IMR-90 (cell line): Measurements from ENCODE around the gene GAB1. TPM values are rescaled to one million over a fixed set of nuclear protein-coding genes. Genes with fewer than 3 reads are reported as not detected.

Experiments used
- ATAC-seq: fragments of 200-7000 bp; cut with Tn5 transposase; 2 replicates; pipeline ENCODE4 v1.9.1; 2020; ENCODE audit warnings: low read depth, mild to moderate bottlenecking, moderate library complexity
- BruUV-seq: library from RNA; stranded (reverse); fragments of 400-500 nt; replicated peaks from 2 replicates; lab custom pipeline; 2021; lab: Mats Ljungman, UMichigan
- CTCF ChIA-PET: fragments of 300-600 bp; formaldehyde crosslinking; extraction: SDS; loops from one replicate; lab custom pipeline; 2021; ENCODE audit warnings: antibody characterized with exemption; lab: Yijun Ruan, JAX
- POLR2A ChIA-PET: fragments of 300-600 bp; sonication (Branson Sonifier 250); formaldehyde crosslinking; loops from one replicate; lab custom pipeline; 2022; ENCODE audit warnings: antibody characterized with exemption; ENCODE audit not compliant: unreplicated experiment; lab: Charles Lee
- DNase-seq: peaks from one replicate; pipeline ENCODE4 v3.0.0; 2013
- H2AFZ ChIP-seq: replicated peaks from 2 replicates; pipeline ENCODE3; 2013; ENCODE audit warnings: low read length, mild to moderate bottlenecking; ENCODE audit not compliant: poor library complexity
- H2AK5ac ChIP-seq: 2 replicates; pipeline ENCODE4 v1.6.1; 2013; ENCODE audit warnings: low read depth, low read length, inconsistent platforms
- H2AK9ac ChIP-seq: replicated peaks from 2 replicates; pipeline ENCODE3; 2013; ENCODE audit warnings: mild to moderate bottlenecking, low read depth, low read length, moderate library complexity; ENCODE audit not compliant: poor library complexity
- H2BK120ac ChIP-seq: 2 replicates; pipeline ENCODE4 v1.6.1; 2013; ENCODE audit warnings: low read depth, low read length, inconsistent platforms
- H2BK15ac ChIP-seq: 3 replicates; pipeline ENCODE4 v1.6.1; 2013; ENCODE audit warnings: low read depth, low read length, inconsistent platforms
- H2BK20ac ChIP-seq: 2 replicates; pipeline ENCODE4 v1.6.1; 2013; ENCODE audit warnings: low read depth, mild to moderate bottlenecking, inconsistent platforms, low read length, moderate library complexity
- H2BK5ac ChIP-seq: 2 replicates; pipeline ENCODE4 v1.6.1; 2013; ENCODE audit warnings: mild to moderate bottlenecking, low read depth, low read length, inconsistent platforms; ENCODE audit not compliant: poor library complexity, severe bottlenecking
- H3K14ac ChIP-seq: replicated peaks from 2 replicates; pipeline ENCODE4 v1.6.1; 2013; ENCODE audit warnings: low read depth, low read length, inconsistent platforms
- H3K18ac ChIP-seq: 2 replicates; pipeline ENCODE4 v1.6.1; 2013; ENCODE audit warnings: low read depth, low read length, control low read depth
- H3K23ac ChIP-seq: 2 replicates; pipeline ENCODE4 v1.6.1; 2013; ENCODE audit warnings: low read depth, low read length, inconsistent platforms
- H3K27ac ChIP-seq: 2 replicates; pipeline ENCODE4 v1.5.1; 2013; ENCODE audit warnings: mild to moderate bottlenecking, control low read depth, low read length; ENCODE audit not compliant: insufficient read depth
- H3K27me3 ChIP-seq: 2 replicates; pipeline ENCODE4 v1.6.1; 2013; ENCODE audit warnings: low read length; ENCODE audit not compliant: control insufficient read depth, insufficient read depth
- H3K36me3 ChIP-seq: 2 replicates; pipeline ENCODE4 v1.6.1; 2013; ENCODE audit warnings: low read length, mixed read lengths; ENCODE audit not compliant: control insufficient read depth, insufficient read depth
- H3K4ac ChIP-seq: 2 replicates; pipeline ENCODE4 v1.6.1; 2013; ENCODE audit warnings: low read depth, low read length, inconsistent platforms
- H3K4me1 ChIP-seq: 2 replicates; pipeline ENCODE4 v1.6.1; 2013; ENCODE audit warnings: low read length, mixed read lengths; ENCODE audit not compliant: control insufficient read depth, insufficient read depth
- H3K4me2 ChIP-seq: 2 replicates; pipeline ENCODE4 v1.6.1; 2013; ENCODE audit warnings: low read depth, mild to moderate bottlenecking, control low read depth, low read length, moderate library complexity
- H3K4me3 ChIP-seq: 2 replicates; pipeline ENCODE4 v1.5.1; 2013; ENCODE audit warnings: low read depth, mild to moderate bottlenecking, control low read depth, low read length, moderate library complexity; ENCODE audit not compliant: insufficient read depth
- H3K56ac ChIP-seq: 2 replicates; pipeline ENCODE4 v1.6.1; 2013; ENCODE audit warnings: low read length, inconsistent platforms; ENCODE audit not compliant: insufficient read depth; ENCODE audit errors: extremely low read depth
- H3K79me1 ChIP-seq, 2 experiments: 2 replicates each; pipeline ENCODE4 v1.6.1; 2013; ENCODE audit warnings: low read length in 2 of 2, inconsistent platforms in 1 of 2, low read depth in 1 of 2
- H3K9ac ChIP-seq: 2 replicates; pipeline ENCODE4 v1.6.1; 2013; ENCODE audit warnings: low read depth, low read length, control low read depth
- H3K9me1 ChIP-seq: 2 replicates; pipeline ENCODE4 v1.6.1; 2013; ENCODE audit warnings: low read length, inconsistent platforms; ENCODE audit not compliant: insufficient read depth
- H3K9me3 ChIP-seq: 2 replicates; pipeline ENCODE4 v1.6.1; 2013; ENCODE audit warnings: low read length; ENCODE audit not compliant: control insufficient read depth, insufficient read depth
- H4K20me1 ChIP-seq: 2 replicates; pipeline ENCODE4 v1.6.1; 2013; ENCODE audit warnings: low read length, inconsistent platforms; ENCODE audit not compliant: insufficient read depth
- H4K5ac ChIP-seq: 2 replicates; pipeline ENCODE4 v1.6.1; 2013; ENCODE audit warnings: mild to moderate bottlenecking, low read depth, low read length, control low read depth
- H4K8ac ChIP-seq, 2 experiments: 2 replicates each; pipeline ENCODE4 v1.6.1; 2013; ENCODE audit warnings: low read depth in 2 of 2, low read length in 2 of 2, control low read depth in 1 of 2, inconsistent platforms in 1 of 2
- H4K91ac ChIP-seq: 2 replicates; pipeline ENCODE4 v1.6.1; 2013; ENCODE audit warnings: low read depth, low read length, inconsistent platforms; ENCODE audit not compliant: insufficient read depth
- BHLHE40 ChIP-seq: fragments of 150-350 bp; IDR thresholded peaks from 2 replicates; pipeline ENCODE4 v1.6.1; 2016; ENCODE audit warnings: mild to moderate bottlenecking, low read depth, low read length
- CEBPB ChIP-seq: IDR thresholded peaks from 2 replicates; pipeline ENCODE4 v1.6.1; 2012; ENCODE audit warnings: low read depth, low read length, improper control_type of control experiment
- MAFK ChIP-seq: IDR thresholded peaks from 2 replicates; pipeline ENCODE4 v1.6.1; 2012; ENCODE audit warnings: low read depth, low read length, improper control_type of control experiment
- POLR2A ChIP-seq: IDR thresholded peaks from 2 replicates; pipeline ENCODE4 v1.6.1; 2012; ENCODE audit warnings: mild to moderate bottlenecking, low read depth, low read length
- RFX5 ChIP-seq: IDR thresholded peaks from 2 replicates; pipeline ENCODE4 v1.8.0; 2012; ENCODE audit warnings: low read depth, mild to moderate bottlenecking, low read length, moderate library complexity
- SMC3 ChIP-seq: fragments of 150-350 bp; IDR thresholded peaks from 2 replicates; pipeline ENCODE4 v1.6.1; 2016; ENCODE audit warnings: low read depth, mild to moderate bottlenecking, antibody characterized with exemption, low read length, moderate library complexity
- WGBS, 2 experiments: methylation state at CpG; one replicate each; pipeline versions ENCODE4 v1.1.5 to v1.1.7; 2013; ENCODE audit warnings: missing lambda C conversion rate in 2 of 2; ENCODE audit not compliant: insufficient read length in 1 of 2; ENCODE audit errors: extremely low coverage in 2 of 2; 5-methylcytosine and 5-hydroxymethylcytosine counted together
- dilution Hi-C: fragments of 300-500 bp; cut with HindIII; formaldehyde crosslinking; loops from one replicate; pipeline ENCODE4 v1.14.3; 2018; ENCODE audit warnings: low sequenced_read_pairs; ENCODE audit not compliant: unreplicated experiment
- in situ Hi-C: fragments of 300-500 bp; cut with MboI; formaldehyde crosslinking; loops from 3 replicates; pipeline ENCODE4 v1.14.3; 2019; ENCODE audit warnings: low sequenced_read_pairs, inconsistent platforms, mixed read lengths
- intact Hi-C: fragments of 100-400 bp; cut with micrococcal nuclease; formaldehyde crosslinking; loops from 2 replicates; pipeline ENCODE4 v1.10.0; 2022
- polyA plus RNA-seq, 3 experiments: library from polyadenylated mRNA; depleted of rRNA; stranded (reverse); fragments of >200 nt; gene quantifications; 2 replicates each; pipeline ENCODE4 v1.2.3, GENCODE V29; 2012; ENCODE audit warnings: low replicate concordance in 1 of 3
- total RNA-seq: library from RNA; depleted of rRNA; stranded (reverse); fragments of >200 nt; gene quantifications from 2 replicates; pipeline ENCODE4 v1.2.3, GENCODE V29; 2012
- TF ChIP-seq, protein P1 (sequence below): fragments of 150-350 bp; IDR thresholded peaks from 2 replicates; pipeline ENCODE4 v1.6.1; 2016; ENCODE audit warnings: low read depth, mild to moderate bottlenecking, low read length, moderate library complexity, borderline replicate concordance
- TF ChIP-seq, protein P2 (sequence below): conservative IDR thresholded peaks from 2 replicates; pipeline ENCODE4 v1.5.1; 2012; ENCODE audit warnings: mild to moderate bottlenecking, low read depth, low read length, improper control_type of control experiment

GAB1 gene
- total and polyA plus RNA-seq, 2 of the 4 experiments (the other 2 are of a cell fraction): 2.8 to 12.0 TPM

DNA sequence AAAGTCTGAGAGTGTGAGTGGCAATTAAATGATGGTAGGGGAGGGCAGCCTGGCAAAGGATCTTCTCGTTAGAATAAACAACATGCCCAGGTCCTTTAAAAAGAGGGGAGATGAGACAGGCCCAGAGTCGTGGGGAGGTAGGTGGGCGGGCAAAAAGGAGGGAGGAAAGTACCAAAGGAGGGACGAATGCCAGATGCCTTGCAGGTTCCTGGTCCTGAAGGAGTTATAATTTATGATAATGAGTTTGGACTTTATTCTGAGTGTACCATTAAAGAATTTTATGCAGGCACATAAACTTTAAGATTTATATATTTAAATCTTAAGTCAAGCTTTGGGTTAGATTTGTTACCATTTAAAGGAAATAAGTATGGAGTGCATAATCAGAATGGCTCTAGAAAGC, 114.5 kb downstream of the GAB1 start:
- H3K14ac ChIP-seq: no peak overlapping the region
- no peaks in the 10 kb centered on the region for H3K4me1 ChIP-seq
- no peaks in the 10 kb centered on the region for H3K79me1 ChIP-seq
- H4K5ac ChIP-seq: no peak overlapping the region
- TF ChIP-seq, protein P1, sequence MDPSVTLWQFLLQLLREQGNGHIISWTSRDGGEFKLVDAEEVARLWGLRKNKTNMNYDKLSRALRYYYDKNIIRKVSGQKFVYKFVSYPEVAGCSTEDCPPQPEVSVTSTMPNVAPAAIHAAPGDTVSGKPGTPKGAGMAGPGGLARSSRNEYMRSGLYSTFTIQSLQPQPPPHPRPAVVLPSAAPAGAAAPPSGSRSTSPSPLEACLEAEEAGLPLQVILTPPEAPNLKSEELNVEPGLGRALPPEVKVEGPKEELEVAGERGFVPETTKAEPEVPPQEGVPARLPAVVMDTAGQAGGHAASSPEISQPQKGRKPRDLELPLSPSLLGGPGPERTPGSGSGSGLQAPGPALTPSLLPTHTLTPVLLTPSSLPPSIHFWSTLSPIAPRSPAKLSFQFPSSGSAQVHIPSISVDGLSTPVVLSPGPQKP: no peak
- TF ChIP-seq CEBPB (no peak), SMC3 (no peak), POLR2A (no peak), RFX5 (no peak), BHLHE40 (no peak), MAFK (no peak)
- TF ChIP-seq, protein P2, sequence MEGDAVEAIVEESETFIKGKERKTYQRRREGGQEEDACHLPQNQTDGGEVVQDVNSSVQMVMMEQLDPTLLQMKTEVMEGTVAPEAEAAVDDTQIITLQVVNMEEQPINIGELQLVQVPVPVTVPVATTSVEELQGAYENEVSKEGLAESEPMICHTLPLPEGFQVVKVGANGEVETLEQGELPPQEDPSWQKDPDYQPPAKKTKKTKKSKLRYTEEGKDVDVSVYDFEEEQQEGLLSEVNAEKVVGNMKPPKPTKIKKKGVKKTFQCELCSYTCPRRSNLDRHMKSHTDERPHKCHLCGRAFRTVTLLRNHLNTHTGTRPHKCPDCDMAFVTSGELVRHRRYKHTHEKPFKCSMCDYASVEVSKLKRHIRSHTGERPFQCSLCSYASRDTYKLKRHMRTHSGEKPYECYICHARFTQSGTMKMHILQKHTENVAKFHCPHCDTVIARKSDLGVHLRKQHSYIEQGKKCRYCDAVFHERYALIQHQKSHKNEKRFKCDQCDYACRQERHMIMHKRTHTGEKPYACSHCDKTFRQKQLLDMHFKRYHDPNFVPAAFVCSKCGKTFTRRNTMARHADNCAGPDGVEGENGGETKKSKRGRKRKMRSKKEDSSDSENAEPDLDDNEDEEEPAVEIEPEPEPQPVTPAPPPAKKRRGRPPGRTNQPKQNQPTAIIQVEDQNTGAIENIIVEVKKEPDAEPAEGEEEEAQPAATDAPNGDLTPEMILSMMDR: no peak
- in situ Hi-C loops (no loop called here), intact Hi-C loops (no loop called here), dilution Hi-C loops (no loop called here)
- DNase-seq: no peak
- H2BK20ac ChIP-seq: no peak overlapping the region
- no peak overlapping the region for H2BK15ac ChIP-seq
- no peak overlapping the region for H3K27ac ChIP-seq
- no peak overlapping the region for H4K8ac ChIP-seq
- H2AK5ac ChIP-seq: no peak overlapping the region
- H3K4ac ChIP-seq: no peak overlapping the region
- no TSS peak for BruUV-seq
- no peak overlapping the region for H2BK120ac ChIP-seq
- H3K9me3 ChIP-seq: no peaks in the 10 kb centered on the region
- H3K18ac ChIP-seq: no peak overlapping the region
- no peak overlapping the region for H4K91ac ChIP-seq
- ChIA-PET POLR2A (no interaction called here), CTCF (interaction anchor here (0.6 kb wide), 1 partner anchor 1273 kb away, joined by 3 read pairs; no protein-coding TSS in a partner anchor)
- H3K4me3 ChIP-seq: no peak overlapping the region
- no peaks in the 10 kb centered on the region for H3K9me1 ChIP-seq
- no peak overlapping the region for H3K56ac ChIP-seq
- H3K9ac ChIP-seq: no peak overlapping the region
- H2AFZ ChIP-seq: no peak overlapping the region
- H3K27me3 ChIP-seq: no peaks in the 10 kb centered on the region
- H2AK9ac ChIP-seq: no peak overlapping the region
- H3K23ac ChIP-seq: no peak overlapping the region
- peaks cover 2% of the 10 kb centered on the region for H3K36me3 ChIP-seq
- no peak for ATAC-seq
- H3K4me2 ChIP-seq: no peak overlapping the region
- no peak overlapping the region for H2BK5ac ChIP-seq
- WGBS, 2 experiments: no CpG with 5 or more reads among the region's 4 CpGs
- H4K20me1 ChIP-seq: no peaks in the 10 kb centered on the region
